RPMI8226 (cell line): ENCODE results near the gene BTRC.
A peak's percentile ranks its signal among the peaks of the same experiment; 100 is the strongest.

Source experiments
- DNase-seq: peaks from one replicate; pipeline ENCODE4 v3.0.0-alpha.2; 2015

Gene BTRC

DNA sequence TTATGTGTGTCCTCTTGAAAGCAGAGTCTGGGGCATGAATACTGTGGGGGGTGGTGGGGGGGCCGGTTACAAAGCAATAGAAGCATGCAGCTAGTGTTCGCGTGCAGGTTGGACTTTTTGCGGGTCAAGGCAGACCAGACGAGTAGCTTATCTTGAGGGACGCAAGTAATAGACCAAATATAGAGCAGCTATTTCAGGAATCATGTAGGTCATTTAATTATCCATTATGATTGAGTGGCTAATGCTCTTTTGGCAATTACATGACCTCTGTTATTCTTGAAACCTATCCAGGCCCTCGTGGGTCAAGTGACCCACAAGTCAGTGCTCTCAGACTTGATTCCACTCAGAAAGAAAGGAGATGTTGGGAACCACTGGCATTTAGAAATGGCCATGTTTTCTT lies 93.0 kb downstream of the BTRC start:
- no peak for DNase-seq

DNA sequence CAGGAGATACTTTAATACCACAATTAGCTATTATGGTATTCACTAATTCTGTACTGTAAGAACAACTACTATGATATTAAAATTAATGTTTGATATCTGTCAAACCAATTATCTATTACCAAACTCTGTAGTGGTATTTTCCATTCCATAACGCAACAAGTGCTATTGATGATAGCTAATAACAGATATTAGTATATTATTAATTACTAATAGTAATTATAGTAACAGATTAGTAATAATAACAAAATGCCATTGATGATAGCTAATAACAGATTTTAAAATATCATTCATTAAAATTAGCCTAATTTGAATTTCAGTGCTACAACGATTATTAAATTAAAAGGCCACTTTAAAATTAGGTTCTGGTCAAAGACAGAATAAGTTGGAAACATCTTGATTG lies 93.5 kb downstream of the BTRC start:
- DNase-seq, result no peak

DNA sequence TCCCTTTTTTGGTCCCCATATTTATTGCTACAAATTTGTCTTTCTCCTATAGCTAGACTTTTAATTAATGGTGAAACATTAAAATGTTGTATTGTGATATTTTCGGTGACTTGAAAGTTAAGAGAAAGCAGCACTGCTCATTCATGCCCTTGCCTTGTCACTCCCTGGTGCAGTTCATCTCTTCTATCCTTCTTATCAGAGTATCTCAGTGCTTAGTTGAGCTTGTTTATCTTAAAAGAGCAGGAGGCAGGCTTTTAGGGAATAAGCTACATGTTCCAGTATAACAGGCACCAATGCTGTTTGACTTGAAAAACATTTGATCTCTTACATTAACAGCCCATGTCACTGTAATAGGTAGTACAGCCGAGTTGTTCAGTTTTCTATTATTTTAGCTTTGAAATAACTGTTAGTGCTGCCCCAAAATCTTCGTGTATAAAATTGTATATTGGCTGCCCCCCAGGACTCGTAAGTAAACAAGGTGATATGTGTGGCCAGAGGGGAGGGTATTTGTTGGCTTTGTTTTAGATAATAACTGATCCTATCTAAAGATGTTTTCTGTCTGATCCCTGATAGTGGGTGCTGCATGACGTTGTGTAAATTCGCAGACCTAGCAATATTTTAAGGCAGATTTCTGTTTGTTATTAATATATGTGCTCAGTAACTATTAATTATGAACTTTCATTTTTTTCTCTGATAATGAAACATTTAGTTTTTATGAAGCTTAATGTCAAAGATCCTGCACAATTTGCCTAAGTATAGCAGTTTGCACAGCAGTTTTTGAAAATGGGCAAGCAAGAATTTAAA lies 96.5 kb downstream of the BTRC start:
- DNase-seq, result no peak

DNA sequence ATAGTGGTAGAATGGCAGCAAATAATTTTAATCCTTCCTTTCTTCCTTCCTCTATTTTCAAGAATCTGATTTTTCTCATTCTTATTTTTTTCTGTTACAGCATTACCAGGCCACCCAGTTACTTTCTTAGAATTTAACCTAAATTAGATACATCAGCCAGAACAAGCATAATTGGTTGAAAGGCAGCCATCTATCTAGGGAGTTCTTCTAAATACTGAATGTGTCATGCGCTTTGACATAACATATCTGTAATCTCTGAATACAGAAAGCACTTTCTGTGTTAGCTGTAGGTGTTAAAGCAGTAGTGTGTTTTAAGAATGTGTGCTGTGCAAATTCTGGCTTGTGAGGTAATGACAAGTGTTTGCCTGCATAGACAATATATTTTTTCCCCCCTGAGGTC lies 97.3 kb downstream of the BTRC start:
- DNase-seq, result no peak

DNA sequence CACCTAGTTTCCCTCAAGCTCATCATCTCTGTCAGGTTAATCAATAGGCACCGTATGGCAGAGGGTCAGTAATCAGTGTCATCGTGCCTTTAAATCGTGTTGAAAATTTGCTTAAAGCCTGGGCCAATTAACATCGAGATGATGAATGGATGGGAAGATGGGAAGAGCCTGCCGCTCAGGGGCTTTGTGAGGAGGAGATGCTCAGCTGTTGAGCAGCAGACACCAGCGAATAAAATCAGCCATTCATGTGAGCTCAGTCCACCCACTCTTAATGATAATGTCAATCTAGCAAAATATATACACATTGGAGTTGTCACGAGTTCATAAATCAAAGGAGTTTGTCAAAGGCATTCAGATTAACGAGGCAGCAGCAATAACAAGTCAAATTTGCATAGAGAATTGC lies 97.7 kb downstream of the BTRC start:
- no peak for DNase-seq

DNA sequence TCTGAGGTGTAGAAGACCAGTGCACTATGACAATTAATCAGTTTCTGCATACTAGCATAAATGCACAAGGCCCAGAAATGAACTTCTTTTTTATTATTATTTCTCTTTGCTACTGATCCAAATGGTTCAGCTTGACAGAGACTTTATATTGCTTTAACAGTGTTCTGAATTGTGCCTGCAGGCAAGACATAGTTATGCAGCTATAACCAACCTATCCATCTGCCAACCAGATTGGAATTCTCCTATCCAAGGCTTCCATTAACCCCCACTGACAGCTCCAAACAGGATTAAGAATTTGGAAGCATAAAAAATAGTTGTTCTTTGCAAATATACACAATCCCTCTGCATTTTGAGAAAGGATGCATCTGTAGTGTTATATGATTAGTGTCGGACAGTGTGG lies 98.2 kb downstream of the BTRC start:
- no peak for DNase-seq

DNA sequence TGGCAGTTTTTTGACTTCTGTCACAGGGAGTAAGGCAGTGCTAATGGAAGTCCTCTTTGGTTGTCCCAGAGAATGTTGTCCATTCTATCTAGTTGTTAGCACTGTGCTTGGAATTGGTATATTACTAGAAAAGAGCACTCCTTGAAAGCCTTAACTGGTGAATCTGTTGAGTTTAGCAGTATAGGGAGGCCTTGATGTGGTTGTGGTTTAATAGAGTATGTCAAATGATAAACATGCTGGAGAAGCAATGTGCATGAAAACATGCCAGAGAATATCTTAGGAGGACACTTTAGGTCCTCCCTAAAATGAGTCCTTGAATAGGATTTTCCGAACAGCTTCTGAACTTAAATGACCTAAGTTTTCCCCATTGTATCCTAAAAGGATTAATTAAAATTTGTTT lies 98.6 kb downstream of the BTRC start:
- no peak for DNase-seq

DNA sequence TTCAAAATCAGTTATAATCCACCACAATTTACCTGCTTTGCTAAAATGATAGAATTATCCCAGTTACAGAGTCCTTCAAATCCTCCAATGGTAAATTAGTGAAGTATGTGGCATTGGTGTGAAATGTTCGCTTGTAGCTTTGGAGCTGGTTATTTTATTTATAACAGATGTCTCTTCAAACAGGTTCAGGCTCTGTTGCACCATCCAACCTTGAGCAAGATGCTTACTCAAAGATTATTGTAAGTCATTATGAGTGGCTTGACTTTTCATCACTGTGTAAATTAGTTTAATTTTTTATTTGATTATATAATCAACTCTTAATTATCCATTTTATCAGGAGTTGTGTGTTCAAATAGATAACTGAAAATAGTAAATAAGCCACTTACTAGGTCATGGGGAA lies 99.4 kb downstream of the BTRC start:
- DNase-seq, result no peak

DNA sequence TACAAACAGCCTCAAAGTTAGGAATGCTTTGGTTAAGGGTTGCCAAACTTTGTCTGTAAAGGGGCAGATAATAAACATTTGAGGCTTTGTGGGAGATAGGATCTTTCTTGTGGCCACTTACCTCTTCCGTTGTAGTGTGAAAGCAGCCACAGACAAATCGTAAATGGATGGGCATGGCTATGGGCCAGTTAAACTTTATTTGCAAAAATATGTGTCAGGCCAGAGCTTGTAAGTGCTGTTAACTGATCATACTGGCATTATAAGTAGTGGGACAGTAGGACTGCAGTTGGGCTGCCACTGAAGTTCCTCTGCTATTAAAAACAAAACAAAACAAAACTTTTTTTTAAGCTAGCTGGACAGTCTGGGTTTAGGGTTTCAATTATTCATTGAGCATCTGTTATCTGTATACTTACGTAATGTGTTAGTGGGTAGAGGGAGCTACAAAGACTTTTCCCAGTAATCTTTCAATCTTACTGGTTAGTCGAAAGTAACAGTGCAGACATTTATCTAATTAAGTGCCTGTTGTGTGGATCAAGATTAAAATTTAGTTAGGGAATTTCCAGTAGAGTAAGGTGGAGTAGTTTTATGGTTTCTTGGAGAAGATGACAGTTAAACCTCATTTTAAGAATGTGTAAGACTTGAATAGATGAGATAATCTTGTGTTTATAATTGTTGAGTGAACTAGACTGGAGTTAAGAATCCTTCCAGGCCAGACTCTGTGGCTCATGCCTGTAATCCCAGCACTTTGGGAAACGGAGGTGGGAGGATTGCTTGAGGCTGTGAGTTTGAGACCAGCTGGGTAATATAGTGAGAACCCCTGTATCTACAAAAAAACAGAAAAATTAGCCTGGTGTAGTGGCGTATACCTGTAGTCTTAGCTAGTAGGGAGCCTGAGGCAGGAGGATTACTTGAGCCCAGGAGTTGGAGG lies 100.1 kb downstream of the BTRC start:
- DNase-seq, result no peak

DNA sequence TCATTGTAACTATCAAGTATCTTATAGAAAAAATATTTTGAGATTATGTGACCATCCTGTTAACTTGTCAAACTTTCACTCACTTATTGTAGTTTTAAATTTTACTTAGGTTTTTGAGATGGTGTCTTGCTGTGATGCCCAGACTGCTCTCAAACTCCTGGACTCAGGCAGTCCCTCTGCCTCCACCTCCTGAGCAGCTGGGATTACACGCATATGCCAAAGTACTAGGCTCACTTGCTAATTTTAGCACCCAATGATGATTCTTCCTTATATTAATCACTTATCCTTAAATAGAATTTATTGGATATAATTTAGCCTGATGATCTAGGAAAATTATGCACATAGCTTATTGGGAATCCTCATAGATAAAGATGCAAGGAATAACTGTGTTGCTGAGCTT lies 104.9 kb downstream of the BTRC start:
- no peak for DNase-seq

DNA sequence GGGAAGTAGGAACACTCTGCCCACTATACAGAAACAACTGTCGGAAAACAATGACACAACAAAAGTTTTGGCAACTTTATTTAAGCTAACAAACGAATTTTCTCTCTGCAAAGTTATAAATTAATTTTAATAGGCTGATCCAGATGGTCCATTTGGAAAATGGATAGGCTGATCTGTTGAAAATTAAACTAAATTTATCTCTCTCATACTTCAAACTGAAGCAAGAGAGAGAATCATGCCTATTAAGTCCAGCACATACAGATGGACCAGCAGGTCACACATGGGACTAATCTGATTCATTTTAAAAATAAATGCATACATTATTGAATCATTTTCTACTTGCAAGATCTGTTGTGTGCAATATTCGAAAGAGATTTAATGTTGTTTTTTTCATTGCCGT lies 110.1 kb downstream of the BTRC start:
- no peak for DNase-seq

DNA sequence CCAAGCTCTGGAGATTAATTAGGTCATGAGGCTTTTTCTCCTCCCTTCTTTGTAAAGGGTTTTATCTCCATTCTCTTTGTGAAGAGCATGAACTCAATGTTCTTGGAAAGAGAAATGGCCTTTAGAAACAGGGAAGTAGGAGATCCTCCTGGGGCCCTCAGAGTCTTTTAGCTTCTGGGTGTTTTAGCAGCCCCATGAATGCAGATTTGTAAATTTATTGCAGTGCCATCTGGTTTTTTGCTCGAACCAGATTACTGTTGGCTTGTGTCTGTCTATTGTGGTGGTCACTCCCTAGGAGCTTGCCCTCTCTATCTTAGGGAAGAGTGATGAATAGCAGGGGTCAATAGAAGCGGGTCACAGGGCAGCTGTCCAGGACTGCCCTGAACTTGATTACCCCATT lies 110.6 kb downstream of the BTRC start:
- DNase-seq, result no peak

DNA sequence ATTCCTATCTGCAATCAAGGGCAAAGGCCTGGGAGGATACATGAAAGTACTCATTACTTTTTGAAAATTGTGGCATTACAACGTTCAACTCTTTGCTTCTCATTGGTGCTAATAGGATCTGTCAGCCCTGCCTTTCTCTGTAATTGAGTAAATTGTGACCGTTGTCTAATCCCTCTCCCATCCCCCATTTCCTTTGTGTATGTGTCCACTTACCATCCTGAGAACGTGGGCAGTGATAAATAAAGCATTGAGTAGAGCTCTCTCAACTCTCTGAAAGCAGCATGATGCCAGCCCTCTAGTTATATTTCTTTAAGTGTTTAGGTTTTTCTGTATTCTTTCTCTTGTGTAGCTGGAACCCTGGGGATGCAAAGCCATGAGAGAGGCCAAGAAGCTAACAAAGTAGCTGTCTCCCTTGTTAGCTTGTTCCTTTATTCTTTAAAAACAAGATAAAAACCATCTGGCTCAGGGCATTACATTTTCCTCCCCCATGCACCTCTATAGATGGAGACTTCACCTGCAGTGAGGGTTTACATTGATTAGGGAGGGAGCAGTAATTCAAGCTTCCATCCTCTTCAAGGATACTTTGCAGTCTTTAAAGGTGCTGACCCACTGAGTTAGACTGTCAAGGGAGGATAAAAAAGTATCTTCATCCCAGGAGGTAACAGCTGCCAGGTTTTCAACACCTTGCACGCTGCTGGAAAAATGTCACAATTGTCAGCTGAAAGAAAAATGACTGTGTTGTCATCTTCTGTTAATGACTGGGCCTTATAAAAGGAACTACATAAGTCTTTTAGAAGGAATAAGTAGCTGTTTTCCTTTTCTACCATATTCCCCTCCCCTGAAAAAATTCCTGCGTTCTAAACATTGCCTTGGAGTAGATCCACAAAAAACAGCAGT lies 112.3 kb downstream of the BTRC start:
- DNase-seq, result no peak

DNA sequence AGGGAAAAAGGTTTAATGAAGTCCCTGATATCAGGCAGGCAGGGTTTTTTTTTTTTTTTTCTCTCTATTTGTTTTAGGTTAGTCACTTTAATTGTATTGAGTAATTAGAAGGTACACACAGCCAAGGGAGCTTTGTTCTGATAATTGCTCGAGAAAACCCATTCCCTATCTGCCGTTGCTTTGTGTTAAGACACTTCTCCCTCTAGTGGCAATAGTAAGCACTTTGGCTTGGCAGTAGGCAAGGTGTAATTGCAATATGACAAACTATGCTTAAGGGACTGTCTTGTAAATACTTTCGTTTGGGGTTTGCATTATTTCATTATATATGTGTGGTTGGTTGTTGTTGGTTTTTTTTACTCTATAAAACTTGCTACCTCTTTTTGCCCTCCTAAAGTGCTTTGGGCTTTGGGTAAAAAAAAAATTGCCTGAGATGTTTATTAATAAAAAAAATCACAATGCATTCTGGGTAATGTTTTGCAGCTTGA lies 113.4 kb downstream of the BTRC start:
- DNase-seq, result peak; percentile 47

DNA sequence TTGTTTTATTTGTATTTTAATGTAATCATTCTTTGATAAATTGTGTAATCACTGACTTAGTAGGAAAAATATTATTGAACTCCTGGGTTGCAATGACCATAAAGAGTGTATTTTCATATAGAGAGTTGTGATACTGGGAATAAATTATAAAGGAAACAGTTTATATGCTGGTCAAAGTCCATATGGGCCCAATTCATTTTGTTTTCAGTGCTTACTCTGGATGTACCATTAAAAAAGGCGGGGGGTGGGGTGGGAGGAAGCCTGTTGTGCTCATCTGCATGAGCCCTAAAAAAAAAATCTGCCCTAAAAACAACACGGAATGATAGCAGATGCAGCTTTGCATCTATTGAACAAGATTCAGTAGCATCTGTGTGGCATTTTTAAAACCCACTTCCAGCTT lies 114.2 kb downstream of the BTRC start:
- no peak for DNase-seq

DNA sequence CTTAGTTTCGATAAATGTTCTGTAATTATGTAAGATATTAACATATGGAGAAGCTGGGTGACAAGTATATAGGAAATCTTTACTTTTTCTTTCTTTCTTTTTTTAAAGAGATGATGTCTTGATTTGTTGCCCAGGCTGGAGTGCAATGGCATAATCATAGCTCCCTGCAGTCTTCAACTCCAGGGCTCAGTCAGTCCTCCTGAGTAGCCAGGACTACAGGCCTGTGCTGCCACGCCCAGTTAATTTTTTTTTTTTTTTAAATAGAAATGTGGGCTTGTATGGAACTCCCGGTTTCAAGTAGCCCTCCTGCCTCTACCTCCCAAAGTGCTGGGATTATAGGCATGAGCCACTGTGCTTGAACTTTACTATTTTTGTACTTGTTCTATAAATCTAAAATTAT lies 122.4 kb downstream of the BTRC start:
- DNase-seq, result no peak

DNA sequence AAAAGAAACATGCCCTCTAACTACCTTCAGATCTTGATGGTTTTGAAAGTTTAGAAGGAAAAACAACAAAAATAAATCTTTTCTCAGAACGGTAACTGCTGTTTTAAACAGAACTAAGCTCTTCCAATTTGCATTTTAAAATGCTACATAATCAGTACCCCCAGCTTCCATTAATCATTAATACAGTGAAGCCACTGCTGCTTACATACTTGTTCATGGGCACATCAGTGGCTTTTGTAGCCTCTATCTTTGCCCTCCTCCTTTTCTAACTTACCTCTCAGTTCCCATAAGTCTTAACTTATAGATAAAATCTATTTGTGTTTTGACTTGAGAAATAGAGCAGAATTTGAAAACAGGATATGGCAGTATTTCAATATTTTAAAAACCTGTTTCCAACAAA lies 125.0 kb downstream of the BTRC start:
- no peak for DNase-seq

DNA sequence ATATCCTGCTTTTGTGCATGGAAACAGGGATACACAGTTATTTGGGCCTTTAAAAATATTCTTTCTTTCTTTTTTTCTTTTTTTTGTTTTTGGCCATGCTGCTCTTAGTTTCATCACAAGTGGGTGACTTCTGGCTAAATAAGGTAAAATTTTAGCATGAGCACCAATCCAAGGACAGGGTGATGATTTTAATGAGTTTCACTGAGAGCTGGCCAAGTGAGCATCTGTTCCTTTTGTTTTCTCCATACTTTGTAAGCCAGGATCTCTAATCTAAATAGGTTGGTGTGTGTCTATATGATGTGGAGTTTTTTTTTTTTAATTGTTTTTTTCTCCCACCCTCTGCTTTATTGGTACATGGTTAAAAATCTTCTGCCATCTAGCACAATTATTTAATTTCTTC lies 127.3 kb downstream of the BTRC start:
- DNase-seq, result no peak

DNA sequence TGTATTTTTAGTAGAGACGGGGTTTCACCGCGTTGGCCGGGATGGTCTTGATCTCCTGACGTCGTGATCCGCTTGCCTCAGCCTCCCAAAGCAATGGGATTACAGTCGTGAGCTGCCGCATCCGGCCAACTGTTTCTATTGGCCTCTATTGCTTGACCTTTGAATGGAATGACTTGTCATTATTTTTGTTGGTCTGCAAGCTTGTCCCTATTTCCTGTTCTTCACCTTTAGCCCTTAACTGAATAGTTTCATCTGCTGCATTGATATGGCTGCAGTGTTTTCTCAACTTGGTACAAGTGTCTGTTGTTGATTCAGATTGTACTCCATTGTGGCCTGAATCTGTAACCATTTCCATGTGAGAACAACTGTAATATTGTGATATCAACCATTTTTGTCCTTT lies 128.6 kb downstream of the BTRC start:
- no peak for DNase-seq

DNA sequence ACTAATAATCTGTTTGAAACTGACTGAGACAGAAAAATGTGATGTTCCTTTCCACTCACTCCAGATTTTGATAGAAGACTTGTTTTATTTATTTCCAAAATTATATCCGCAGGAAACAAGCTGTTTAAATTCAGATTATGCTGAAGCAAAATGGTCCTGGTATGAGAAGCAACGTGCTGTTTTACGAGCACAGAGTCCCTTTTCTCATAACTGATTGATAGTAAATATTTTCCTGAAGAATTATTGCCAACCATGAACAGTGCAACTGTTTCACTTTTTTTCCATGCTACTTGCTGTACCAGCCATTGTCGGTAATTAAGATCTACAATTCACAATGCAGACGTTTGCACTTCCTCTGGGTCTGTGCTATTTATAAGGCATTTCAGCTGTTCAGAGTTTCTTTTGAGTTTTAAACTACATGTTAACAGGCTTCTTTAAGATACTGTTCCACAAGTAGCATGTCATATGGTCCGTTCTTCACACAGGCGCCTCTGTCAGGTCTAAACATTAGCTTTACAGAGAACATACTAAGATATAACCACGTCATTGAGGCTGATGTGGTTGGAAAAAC lies 130.3 kb downstream of the BTRC start:
- DNase-seq, result no peak

DNA sequence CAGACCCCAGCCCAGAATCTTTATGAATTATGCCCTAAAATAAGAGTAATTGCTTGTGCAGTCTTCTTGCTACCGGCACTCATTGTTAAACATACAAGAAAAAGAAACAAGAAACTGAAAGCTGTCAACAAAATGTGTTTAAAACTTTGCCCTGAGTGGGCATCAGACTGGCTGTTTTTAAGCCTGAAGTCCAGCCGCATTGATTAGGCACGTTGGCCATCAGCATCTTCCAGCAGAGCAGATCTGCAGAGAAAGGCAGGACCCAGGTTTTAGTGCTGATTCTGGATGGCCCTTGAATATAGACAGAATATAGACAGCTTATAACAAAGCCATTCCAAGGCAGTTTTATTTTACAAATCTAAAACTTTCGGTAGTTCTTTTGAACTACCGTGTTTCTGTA lies 131.2 kb downstream of the BTRC start:
- DNase-seq, result no peak

DNA sequence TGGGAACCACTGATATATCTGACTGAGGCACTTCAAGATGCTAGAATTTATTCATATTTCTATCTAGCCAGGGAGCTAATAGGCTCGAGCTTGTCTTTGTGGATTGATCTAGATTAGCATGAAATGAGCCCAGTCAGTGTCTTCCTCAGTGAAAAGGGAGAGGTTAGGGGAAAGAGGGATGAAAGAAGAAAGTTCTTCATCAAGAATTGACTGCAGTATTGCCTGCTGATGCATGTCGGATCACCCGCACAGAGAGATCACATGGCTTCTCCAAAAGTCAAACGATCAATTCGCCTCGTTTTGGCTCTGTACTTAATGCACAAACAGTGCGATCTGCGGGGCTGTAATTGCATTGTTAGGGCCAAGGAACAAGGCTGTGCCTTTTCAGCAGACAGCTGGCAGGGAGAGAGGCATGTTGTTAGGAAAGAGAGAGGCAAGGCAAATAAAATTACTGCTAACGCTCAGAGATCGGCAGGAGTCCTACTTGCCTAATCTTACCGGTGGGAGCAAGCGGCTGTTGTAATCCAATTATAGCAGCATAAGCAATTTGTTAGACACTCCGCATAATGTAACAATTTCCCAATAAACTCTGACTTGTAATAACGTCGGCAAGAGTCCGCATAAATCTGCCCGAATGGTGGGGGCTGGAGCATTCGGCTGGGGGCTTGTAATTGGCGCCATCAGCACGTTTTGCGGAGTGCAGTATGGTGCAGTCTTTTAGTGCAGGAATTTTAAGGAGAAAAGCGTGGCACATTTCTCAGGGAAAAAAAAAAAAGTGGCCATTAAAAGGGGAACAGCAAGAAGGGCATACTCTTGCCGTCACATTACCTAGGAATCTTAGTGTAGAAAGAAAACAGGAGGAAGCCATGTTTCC lies 132.0 kb downstream of the BTRC start:
- no peak for DNase-seq
